GM21723 (cell line): Measurements from ENCODE around the gene COPZ2.
"Not testable (repeated sequence)": the region's sequence is repeated elsewhere in the genome, so short reads cannot be mapped to it uniquely, and the experiment has no call there.

Experiments used
- ATAC-seq: cut with Tn5 transposase; IDR thresholded peaks from one replicate; pipeline ENCODE4 v1.9.1; 2021; ENCODE audit warnings: mild to moderate bottlenecking, moderate library complexity; ENCODE audit not compliant: unreplicated experiment

COPZ2 gene

GRCh38 chr17:48011405-48012150 lies 26.0 kb downstream of the COPZ2 start:
- ATAC-seq: no peak

GRCh38 chr17:48010193-48010592 lies 27.4 kb downstream of the COPZ2 start:
- no peak for ATAC-seq

- ATAC-seq: no peak
Measured at GRCh38 chr17:48006936-48007709, 30.5 kb downstream of the COPZ2 start.

- no peak for ATAC-seq
Measured at GRCh38 chr17:48004983-48005382, 32.6 kb downstream of the COPZ2 start.

GRCh38 chr17:48003417-48004151 lies 34.0 kb downstream of the COPZ2 start:
- ATAC-seq: no peak

GRCh38 chr17:48002916-48003416 lies 34.6 kb downstream of the COPZ2 start:
- ATAC-seq: no peak

- no peak for ATAC-seq
Measured at GRCh38 chr17:48002266-48002915, 35.2 kb downstream of the COPZ2 start.

GRCh38 chr17:48001657-48002056 lies 35.9 kb downstream of the COPZ2 start:
- not testable (repeated sequence) for ATAC-seq

GRCh38 chr17:48001197-48001596 lies 36.4 kb downstream of the COPZ2 start:
- no peak for ATAC-seq

- no peak for ATAC-seq
Measured at GRCh38 chr17:47999582-47999981, 38.0 kb downstream of the COPZ2 start.

- ATAC-seq: no peak
Measured at GRCh38 chr17:47998044-47998443, 39.6 kb downstream of the COPZ2 start.

GRCh38 chr17:47997586-47997985 lies 40.0 kb downstream of the COPZ2 start:
- no peak for ATAC-seq

- ATAC-seq: no peak
Measured at GRCh38 chr17:47996201-47996600, 41.4 kb downstream of the COPZ2 start.

GRCh38 chr17:47995241-47995935 lies 42.2 kb downstream of the COPZ2 start:
- ATAC-seq: no peak

- no peak for ATAC-seq
Measured at GRCh38 chr17:47994724-47995123, 42.9 kb downstream of the COPZ2 start.

GRCh38 chr17:47993964-47994363 lies 43.6 kb downstream of the COPZ2 start:
- ATAC-seq: no peak

- no peak for ATAC-seq
Measured at GRCh38 chr17:47993031-47993564, 44.5 kb downstream of the COPZ2 start.

GRCh38 chr17:47992216-47992615 lies 45.4 kb downstream of the COPZ2 start:
- ATAC-seq: no peak

- ATAC-seq: no peak
Measured at GRCh38 chr17:47990962-47991731, 46.5 kb downstream of the COPZ2 start.
